GM19240 (cell line): Measurements from ENCODE around the gene ADAMTS18.

Experiments used
- DNase-seq: peaks from one replicate; pipeline ENCODE4 v3.0.0; 2011; ENCODE audit warnings: low spot score; ENCODE audit not compliant: insufficient read length

Gene ADAMTS18

DNA sequence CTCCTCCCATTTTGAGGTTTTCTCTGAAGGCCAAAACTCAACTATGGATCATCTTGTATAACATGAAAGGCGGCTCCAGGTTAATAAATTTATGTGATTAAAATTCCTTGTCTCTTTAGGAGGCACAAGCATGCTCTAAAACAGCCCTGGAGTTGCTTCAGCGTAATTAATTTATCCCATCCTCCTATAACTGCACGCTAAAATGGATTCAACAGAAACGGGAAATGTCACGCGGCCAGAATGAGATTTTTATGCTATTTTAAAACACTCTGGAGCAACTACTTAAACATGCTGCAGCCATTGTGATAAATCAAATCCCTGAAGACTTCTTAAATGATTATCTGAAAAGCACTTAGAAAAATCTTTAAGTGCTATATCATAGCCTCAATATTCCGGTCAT, 106.6 kb downstream of the ADAMTS18 start:
- DNase-seq: no peak

DNA sequence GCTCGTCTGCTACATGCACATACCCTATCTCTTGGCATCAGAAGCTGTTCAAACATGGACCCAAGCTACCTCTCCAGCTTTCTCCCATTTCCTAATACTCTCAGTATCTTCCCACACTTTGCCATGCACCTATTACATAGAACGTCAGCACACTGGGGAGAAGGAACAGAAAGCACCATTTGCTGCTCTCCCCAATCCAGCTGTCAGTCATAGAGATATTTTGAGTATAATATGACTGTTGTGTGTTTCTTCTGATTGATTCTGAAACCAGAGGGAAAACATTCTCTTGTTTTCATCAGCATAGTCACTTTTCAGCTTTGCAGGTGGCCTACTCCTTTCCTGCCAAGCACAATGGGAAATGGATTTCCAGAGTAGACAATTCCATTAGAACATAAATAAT, 107.1 kb downstream of the ADAMTS18 start:
- DNase-seq: no peak

DNA sequence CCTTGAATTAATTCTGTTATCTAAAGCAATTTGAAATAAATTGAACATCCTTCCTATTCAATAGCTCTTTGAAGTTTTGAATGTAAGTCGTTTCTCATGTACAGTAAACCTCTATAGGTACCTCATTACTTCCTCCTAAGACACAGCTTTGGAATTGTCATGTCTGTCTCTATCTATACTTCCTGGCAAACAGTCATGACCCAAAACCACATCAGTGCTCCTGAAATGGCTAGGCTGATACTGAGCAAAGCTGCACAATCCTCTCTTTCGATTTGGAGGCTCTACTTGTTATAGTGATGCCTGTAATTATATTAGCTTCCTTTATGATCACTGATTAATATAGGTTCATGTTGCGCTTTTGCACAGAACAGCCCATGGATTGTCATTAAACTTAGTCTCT, 110.1 kb downstream of the ADAMTS18 start:
- DNase-seq: no peak

DNA sequence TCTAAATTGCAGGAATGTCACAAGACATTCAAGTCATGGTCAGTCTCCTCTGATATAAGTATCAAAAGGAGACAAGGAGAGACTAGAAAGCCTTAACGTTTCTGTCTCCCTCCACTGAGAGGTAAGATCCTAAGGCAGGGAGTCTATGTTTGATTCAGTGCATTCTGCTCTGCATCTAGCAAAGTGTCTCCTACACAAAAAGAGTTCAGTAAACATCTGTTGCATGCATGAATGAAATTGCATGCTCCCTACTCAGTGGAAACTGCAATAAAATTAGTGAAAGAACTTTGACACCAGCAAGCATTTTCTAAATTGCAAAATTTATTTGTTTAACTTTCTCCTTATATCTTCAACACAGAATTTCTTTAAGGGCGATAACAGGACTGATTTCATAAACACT, 111.1 kb downstream of the ADAMTS18 start:
- no peak for DNase-seq

DNA sequence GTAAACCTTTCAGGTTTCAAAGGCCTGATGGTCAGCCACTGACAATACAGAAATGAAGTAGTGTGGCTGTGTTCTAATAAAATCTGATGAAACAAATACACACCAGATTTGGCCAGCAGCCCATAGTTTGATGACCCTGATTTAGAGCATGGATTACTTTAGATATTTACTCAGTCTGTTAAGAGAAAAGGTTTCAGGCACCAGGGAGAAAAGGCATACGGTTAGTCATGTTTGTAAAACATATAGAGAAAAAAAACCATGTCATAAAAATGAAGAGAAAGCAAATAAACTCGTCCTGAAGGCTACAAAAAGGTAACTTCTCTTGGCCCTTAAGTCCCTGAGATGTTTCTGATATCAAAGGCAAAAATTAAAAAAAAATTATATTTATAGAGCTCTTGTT, 112.1 kb downstream of the ADAMTS18 start:
- no peak for DNase-seq

DNA sequence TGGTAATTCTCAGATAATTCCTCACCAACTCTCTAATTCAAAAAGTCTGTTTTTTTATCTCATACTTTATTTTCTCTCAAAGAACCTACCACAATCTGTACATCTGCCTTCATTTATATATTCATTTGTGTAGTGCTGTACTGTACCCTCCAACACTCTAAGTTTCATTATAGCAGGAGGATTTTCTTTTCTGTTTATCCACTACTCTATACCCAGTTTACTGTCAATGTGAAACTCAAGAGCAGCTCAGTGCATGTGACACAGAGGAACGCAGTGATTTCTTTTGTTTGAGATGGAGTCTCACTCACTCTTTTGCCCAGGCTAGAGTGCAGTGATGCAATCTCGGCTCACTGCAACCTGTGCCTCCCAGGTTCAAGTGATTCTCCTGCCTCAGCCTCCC, 117.8 kb downstream of the ADAMTS18 start:
- DNase-seq: no peak

DNA sequence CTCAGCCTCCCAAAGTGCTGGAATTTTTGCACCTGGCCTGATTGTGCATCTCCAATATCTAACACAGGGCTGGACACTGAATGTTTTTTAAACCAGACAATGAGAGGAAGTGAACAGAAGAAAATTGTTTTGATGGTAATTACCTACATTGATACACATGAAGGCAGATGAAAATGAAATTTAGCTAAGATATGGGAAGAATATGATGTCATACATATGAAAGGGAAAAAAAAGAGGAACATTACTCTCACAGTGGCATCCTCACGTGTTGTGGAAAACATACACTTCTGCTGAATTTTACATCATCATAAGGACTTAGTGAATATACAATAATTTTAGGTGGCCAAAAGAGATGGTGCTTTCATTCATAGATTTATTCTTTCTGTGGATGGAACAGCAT, 124.0 kb downstream of the ADAMTS18 start:
- DNase-seq: no peak

DNA sequence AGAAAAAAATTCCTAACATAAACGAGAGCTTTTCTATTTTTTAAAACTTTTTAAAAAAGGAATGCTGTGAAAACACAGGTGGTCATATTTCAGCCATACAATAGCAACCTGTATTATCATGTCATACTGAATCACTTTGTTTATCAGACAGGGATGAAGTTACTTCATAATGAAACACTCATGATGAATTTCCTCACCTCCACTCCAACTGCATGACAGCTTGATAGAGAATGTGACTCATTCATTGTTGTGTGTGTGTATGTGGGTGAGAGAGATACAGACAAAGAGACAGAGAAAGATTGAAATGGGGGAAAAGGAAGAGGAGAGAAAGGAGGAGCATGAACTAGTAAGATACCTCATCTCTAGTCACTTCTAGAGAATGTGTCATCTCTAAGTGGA, 126.7 kb downstream of the ADAMTS18 start:
- DNase-seq: no peak

DNA sequence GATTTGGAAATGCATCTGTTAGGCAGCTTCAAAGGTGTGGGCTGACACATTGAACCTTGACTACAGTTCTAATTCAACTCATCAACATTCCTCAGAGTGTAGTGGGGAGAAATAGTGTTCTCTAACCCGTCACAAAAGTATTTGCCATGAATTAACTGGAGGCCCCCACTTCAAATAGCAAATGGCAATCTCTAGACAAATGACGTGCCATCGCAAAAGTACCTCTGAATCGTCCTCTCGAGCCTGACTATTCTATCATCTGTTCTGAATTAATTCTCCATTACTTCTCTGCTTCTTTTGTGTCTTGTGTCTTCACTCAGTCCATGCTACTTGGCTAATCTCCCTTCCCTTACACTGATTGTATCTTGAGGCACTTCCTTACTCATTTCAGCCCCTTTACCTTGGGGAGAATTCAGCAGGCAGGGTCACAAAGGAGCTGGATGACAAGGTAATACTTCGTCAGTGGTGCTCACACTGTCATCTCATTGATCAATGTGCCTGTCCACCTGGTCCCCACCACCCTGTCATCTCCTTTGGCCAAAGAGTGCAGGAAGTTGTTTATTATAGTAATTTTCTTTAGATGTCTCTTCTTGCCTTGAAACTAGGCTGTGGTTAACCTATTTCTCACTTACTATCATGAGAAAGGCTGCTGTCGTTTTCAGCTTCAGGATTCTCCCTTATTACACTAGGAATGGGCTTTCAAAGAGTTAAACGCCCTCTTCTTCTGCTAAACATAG, 127.2 kb downstream of the ADAMTS18 start:
- no peak for DNase-seq

DNA sequence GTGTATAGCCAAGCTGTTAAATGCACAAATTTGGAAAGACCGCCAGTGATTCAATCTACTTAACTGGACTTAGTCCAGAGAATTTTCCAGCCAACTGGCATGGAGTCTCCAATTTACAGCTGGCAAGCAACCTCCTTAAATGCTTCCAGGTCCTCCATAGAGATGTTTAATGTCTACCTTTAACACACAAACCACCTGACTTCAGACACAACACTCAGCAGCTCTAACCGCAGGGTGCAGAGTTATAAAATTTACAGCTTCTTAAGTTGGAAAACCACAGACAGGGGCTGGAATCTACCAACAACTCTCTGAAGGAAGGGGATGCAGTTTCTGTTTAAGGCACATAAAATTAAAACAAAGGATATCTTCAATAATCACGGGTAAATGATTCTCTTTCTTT, 128.8 kb downstream of the ADAMTS18 start:
- DNase-seq: no peak

DNA sequence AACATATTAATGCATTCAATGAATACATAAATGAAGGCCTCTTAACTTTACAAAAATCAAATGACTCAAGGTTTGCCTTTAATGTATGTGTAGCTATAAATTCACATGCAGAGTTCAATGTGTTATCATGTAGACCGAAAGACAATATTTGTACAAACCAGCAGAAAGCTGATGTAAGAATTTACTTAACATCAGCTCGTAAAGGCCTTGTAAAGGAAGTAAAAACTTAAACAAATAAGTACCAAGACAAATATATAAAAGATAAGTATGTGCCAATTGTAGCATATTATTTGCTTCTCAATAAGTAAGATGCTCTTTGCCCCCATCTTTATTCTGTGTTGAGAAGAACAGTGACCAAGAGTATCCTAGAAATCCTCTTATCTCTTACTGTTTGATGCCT, 130.0 kb downstream of the ADAMTS18 start:
- DNase-seq: no peak

DNA sequence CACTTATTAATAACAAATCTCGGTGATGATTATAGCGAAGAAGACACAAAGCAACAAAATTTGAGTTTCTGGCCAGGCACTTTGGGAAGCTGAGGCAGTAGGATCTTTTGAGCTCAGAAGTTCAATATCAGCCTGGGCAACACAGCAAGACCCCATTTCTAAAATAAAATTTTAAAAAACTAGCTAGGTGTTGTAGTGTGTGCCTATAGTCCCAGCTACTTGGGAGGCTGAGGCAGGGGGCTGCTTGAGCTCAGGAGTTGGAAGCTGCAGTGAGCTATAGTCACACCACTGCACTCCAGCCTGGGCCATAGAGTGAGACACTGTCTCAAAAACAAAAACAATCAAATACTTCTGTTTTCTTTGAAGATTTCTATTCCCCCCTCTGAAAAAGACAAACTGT, 130.7 kb downstream of the ADAMTS18 start:
- no peak for DNase-seq

DNA sequence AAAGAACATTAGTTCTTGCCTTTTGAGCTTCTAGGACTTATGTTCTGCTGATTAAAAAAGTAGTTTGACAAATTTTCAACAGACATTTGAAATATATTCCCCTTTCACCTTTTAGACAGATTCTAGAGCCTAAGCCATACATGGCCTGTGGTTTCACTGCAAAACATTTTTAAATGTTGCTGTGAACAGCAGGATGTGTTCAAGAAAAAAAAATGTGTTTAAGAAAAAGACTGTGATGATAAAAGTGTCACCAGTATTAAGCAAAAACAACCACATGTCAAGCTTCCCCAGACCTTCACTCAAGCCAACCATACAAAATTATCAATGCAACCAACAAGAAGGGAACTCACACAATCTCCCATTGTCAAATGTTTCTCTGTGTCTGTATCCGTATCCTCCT, 132.2 kb downstream of the ADAMTS18 start:
- DNase-seq: no peak

DNA sequence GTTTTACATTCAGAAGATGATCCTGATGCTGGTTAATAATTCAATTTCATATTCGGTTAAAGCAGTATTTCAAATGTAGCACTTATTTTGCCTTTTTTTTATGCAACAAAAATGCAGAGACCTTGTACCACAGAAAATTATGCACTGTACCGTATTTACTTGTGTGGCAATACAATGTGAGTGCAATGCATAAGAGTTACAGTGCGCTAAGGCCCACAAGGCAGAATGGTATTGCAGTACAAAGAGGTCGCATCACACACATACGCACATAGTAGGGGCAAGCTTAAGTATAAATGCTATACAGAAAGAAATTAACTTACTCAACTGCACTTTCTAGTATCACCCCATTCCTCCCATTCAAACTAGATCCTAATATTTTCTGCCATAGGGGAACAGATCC, 132.6 kb downstream of the ADAMTS18 start:
- DNase-seq: no peak

DNA sequence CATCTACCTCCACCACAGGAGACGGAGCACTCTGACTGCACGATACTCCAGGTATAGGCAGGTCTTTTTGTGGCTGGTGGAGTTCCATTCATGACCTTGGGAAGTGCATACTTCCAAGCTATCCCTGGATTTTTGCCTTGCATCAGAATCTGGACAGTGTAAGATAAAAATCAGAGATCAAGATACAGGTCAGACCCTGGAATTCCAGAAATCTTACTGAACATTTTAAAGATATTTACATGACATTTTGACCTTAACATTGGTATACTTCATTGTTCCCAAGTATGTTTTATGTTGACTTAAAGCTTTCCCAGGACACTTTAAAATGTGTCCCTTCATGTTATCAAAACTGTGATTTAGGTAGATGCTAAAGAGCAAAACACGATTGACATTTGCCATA, 134.6 kb downstream of the ADAMTS18 start:
- no peak for DNase-seq

DNA sequence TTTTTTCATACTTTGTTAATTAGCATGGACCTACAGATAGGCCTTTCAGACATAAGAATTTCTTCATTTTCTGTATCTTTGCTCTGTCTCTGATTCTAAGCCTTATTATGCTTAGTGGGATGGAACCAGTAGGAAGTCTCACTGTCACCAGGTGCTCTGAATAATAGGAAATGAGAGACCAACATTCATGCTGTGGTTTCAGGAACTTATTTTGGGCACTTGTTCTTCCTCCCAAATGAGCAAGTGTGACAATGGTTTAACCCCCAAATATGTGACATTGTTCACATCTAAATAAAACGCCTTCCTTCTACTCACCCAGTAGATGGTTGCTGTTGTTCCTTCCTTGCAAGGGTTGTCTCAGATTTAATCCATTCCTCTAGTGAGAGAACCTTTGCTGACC, 135.4 kb downstream of the ADAMTS18 start:
- no peak for DNase-seq

DNA sequence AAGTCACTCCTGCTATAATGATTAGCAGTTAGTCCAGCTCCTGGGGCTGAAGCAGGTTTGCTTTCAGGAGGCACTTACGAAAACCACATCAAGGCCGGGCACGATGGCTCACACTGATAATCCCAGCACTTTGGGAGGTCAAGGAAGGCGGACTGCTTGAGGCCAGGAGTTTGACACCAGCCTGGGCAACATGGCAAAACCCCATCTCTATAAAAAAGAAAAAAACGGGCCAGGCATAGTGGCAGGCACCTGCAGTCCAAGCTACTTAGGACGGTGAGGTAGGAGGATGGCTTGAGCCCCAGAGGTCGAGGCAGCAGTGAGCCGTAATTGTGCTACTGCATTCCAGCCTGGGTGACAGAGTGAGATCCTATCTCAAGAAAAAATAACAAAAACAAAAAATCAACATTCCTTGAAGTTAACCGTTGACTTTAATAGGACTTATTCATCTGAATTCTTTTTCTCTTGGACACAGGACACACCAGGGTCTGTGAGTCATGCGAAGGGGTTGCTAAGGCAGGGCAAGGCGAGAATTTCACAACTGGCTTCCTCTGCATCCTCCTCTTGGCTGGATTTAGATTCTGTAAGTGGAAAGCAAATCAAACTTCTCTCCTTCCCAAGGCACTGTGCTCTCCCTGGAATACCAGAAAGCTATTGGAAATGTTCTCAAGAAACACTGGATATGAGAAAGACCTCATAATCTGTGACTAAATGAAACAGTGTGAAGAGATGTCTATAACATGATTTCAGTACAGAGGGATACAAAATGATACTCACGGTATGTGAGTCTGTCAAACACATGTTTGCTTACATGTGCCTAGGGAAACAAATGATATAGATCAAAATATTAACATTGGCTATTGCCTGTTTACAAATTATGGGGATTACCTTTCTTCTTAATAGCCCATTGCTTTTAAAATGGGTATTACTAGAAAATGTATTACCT, 136.1 kb downstream of the ADAMTS18 start:
- no peak for DNase-seq

DNA sequence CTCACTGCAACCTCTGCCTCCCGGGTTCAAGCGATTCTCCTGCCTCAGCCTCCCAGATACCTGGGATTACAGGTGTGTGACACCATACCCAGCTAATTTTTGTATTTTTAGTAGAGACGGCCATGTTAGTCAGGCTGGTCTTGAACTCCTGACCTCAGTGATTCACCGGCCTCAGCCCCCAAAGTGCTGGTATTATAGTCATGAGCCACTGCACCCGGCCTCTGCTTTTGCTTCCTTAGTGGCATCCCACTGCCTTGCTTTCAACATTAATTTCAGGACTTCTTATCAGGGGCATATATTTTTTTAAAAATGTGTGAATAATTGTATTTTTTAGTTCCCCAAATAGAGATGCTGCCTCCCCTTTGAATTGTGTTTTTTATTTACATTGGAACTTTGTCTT, 136.8 kb downstream of the ADAMTS18 start:
- DNase-seq: no peak

DNA sequence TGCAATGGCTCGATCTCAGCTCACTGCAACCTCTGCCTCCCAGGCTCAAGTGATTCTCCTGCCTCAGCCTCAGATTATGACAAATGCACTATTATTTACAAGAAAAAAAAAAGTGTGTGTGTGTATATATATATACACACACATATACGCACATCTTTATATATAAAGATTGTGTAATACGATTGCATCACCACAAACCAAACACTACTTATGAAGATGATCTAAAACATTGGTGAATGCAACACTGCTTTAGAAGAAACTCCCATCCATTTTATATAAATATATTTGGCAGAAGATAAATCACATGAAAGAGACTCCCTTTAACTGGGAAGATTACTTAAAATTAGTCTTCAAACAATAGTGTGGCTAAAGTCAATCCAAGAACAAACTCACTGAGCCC, 138.9 kb downstream of the ADAMTS18 start:
- DNase-seq: no peak

DNA sequence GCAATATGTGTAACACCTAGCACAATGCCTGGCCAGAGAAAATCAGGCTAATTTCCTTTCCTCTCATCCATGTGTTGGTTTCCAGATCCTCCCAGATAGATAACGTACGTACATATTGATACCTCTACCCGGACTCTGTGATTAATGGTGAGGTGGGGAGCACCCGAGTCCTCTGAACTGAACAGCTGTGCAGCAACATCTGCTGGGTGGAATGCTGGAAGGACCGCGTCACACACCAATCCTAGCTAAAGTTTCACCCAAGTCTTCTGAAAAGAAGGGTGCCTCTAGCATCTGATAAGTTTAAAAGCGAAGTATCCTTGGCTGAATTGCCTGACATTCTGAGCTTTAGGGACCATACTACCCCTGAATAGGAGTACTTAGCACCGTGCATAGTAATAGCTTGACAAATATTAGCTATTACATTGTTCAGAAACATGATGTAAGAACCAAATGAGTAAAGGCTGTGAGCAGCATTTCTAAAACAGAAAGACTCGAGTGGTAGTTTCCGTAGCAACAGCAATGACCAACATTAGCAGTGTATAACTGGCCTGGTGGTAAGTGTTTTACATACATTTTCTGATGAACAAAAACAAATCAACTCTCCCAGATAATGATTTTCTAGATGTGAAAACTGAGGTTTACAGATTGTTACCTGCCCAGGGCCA, 144.3 kb downstream of the ADAMTS18 start:
- no peak for DNase-seq

DNA sequence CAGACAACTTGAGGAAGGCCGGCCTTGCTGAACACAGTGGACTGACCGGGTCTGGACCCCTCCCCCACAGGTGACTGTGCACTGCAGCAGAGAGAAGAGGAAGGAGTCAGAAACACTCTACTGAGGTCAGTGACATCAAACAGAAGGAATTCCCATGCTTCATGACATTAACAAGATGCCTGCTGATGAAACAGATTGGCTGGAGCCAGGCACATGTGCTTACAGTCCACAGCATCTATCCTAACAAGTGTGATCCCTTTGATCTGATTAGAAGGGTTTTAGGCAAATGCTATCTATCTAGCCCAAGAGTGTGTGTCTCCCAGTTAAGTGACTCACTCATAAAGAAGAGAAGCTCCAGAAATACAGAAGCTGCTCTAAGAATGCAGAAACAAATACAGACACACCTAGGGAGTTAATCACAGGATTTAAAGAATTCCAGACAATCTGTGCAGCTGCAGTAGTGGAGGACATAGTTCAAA, 145.5 kb downstream of the ADAMTS18 start:
- no peak for DNase-seq

DNA sequence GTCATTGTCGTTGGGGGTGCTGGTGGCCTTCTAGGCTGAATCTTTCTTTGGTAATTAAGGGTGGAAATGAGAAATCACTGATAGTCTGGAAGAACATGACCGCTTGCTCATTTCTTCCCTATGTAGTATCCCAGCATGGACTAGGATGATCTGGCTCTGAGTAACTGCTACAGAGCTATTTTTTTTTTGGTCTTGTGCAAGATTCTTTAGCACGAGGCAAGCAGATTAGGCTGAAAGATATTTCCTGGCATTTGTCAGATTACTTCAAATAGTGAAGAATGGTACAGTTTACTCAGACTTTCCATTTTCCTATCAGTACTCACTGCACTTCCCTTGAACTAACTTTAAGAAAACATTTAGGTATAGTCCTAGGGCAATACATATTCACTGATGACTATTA, 146.6 kb downstream of the ADAMTS18 start:
- no peak for DNase-seq
